Germinal center (tissue), 1 donor: ENCODE results near the gene SEMA6C.
A peak's percentile ranks its signal among the peaks of the same experiment; 100 is the strongest.

Experiments used
- DNase-seq: peaks from one replicate; pipeline ENCODE4 v3.0.0; 2012; ENCODE audit warnings: mixed read lengths, low spot score

SEMA6C gene

GRCh38 chr1:151158326-151158725 lies 11.9 kb upstream of the SEMA6C start:
- no peak for DNase-seq

DNA sequence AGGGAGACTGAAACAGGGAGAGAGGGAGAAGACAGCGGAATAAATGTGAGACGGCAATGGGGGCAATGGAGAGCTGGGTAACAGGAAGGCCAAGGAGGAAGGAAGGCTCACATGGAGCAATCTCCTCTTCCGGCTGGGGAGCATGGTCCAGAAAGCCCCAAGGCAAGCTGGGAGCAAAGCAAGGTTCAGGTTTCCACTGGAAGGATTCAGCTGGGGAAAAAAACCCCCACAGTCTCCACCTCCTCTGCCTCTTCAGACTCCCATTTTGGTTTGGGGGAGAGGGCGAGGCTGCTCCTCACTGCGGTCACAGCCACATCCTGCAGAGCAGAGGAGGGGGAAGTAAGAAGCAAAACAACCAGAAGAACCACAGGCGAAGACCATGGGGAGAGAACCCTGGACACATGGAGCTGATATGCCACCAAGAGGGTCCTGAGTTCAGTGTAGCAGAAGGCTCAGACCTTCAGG lies 10.7 kb upstream of the SEMA6C start:
- no peak for DNase-seq

- DNase-seq = peak; percentile 56
These were observed 10.0 kb upstream of the SEMA6C start, which contains the start of gene TNFAIP8L2 for GRCh38 chr1:151156515-151156819. TSS of gene TNFAIP8L2 (plus strand) at chr1:151156649. CDS start at chr1:151158698, 2,049 bp downstream.

- no peak for DNase-seq
These were observed 1.2 kb upstream of the SEMA6C start for GRCh38 chr1:151147665-151148064.

GRCh38 chr1:151147132-151147503 lies 687 bp upstream of the SEMA6C start:
- no peak for DNase-seq

GRCh38 chr1:151146072-151146411 lies 389 bp downstream of the SEMA6C start:
- DNase-seq = no peak

- DNase-seq = peak; percentile 28
These were observed 943 bp downstream of the SEMA6C start for GRCh38 chr1:151145304-151146071.

DNA sequence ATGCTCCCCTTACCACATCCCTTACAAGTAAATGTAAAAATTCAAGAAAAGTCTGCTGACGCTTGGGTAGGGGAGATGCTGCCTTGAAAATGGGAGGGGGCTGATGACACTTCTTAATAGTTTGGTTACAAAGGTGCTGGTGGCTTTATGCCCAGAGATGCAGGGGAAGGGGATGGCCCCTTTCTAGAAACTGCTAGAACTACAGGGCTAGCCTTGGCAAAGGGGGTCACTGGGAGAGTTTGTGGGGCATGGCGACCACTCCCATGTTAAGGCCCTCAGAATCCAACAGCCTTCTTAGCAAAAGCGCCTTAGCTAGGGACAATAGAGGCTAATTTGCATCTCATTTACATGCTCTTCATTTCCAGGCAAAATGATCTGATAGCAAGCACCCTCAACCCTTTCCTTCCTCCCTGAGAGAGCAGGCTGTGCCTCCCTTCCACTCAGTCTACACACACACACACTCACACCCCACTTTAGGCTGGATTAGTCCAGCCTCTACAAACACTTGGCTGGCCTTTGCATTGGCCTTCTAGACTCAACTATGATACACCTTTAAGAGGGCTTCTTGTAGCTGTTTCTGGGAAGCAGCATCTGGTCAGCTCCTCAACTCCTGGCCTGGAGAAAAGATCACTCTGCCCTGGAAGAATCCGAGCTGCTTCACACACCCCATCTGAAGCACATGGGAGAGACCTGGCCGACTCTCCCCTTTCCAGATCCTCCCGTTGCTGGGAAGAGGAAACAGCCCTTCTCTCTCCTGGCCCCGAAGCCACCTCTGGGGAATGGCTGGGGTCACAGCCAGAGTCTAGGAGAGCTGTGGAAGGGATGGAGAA lies 1.7 kb downstream of the SEMA6C start:
- no peak for DNase-seq

GRCh38 chr1:151143986-151144385 lies 2.4 kb downstream of the SEMA6C start:
- no peak for DNase-seq

DNA sequence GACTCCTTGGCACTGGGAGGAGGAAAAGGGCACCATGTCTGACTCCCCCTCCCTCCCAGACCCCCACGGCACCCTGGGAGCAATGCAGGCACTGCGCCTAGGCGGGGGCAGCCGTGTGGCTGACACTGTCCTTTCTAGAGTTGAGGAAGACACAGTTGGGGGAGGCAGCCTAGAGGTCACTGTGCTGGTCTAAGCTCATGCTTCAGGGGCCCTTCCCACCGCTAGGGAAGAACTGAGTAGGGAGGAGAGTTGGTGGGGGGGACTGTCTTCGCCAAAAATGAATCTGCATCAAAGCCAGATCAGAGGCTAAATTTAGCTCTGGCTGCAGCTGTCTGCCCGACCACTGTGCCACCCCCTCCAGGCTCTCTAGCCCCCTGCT lies 3.4 kb downstream of the SEMA6C start:
- DNase-seq = no peak

DNA sequence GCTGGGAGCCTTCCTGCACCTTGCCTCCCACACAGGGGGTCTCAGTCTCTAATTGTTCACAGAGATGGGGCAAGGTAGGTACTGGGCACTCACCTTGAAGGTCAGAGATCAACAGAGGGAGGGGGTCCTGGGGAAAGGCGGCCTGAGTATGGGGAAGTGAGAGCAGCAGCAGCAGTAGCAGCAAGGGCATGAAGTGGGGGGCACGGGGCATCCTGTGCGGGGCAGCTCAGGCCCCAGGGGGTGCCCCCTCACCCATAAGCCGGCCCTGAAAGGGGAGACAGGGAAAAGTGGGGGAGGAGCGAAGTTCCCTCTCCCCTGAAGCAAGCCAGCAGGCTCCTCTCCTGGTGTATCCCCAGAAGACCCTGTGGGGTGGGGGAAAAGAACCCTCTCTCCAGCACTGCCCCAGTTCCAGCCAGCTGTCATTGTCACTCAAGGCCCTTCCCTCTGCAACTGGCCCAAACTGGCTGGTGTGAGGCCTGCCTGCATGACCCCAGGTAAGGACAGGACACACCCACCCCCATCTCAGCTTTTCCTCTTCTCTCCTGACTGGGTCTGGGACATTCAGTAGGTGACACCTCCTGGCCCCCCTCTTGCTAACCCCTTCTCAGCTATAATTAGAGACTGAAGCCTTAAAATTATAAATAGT lies 3.9 kb downstream of the SEMA6C start:
- DNase-seq = no peak

DNA sequence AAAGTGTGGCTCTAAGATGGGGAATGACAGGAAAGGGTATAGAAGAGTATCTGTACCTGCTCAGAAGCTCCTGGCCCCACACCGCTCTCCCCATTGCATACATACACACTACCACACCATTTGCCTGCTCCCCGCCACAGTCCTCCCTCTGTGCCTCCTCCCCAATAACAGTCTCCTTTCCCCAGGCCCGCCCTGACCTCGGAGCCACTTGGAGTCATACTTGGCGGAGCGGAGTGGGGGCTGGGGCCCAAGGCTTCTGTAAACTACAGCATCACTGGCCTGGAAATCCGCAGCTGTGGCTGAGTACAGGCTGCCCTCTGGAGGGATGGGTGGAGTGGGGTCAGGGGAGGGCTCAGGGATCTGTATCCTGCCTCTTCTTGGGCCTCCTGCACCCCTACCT lies 8.6 kb downstream of the SEMA6C start:
- DNase-seq = no peak

GRCh38 chr1:151135433-151136385 lies 10.7 kb downstream of the SEMA6C start:
- no peak for DNase-seq

- no peak for DNase-seq
These were observed 11.4 kb downstream of the SEMA6C start for GRCh38 chr1:151134991-151135390.

DNA sequence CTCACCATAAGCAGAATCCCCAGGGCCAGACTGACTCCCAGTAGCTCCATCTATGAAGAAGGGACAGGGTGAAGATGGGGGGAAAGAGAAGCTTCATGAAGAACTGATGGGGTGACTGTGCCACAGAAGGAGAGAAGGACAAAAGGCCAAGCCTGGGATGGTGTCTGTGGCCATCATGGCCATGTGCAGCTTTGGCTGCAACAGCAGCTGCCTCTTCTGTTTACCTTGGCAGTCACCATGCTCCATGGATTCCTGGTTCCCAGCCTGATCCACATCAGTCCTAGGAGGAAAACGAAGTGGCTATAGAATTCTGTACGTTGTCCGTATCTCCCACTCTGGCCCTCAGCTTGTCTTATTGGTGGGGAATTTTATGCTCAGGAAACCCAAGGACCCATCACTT lies 12.0 kb downstream of the SEMA6C start:
- DNase-seq = no peak

DNA sequence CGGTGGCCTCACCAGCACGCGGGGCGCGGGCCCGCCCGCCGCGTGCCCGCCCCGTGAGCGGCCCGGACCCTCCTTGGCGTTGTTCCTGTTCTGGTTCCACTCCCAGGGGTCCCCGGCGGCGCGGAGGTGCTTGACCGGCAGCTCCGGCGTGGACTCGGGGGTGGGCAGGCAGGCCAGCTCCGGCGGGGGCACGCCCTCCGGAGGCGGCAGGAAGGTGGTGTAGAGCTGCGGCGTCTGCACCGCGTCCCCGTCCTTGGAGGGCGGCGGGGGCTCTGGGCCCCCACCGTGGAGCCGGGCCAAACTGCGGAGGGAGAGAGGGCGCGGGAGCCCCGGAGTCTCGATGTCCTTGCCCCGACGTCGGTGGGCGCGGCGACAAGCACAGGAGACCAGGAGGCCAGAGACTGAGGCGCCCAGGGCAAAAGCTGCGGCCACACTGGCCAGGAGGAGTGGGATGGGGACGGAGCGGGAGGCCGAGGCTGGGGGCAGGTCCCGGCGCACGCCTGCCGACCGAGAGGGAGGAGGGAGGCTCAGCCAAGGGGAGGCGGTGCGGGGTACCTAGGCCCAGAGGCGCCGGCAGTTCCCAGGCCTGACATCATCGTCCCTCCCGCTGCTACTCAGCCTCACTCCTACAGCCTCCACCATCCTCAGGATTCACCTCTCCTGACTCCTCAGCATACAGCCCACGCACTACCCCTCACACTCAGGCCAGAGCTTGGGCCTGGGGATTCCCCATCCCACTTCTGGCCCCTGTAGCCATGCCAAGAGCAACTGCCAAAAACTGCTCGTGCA lies 13.2 kb downstream of the SEMA6C start:
- DNase-seq = no peak

DNA sequence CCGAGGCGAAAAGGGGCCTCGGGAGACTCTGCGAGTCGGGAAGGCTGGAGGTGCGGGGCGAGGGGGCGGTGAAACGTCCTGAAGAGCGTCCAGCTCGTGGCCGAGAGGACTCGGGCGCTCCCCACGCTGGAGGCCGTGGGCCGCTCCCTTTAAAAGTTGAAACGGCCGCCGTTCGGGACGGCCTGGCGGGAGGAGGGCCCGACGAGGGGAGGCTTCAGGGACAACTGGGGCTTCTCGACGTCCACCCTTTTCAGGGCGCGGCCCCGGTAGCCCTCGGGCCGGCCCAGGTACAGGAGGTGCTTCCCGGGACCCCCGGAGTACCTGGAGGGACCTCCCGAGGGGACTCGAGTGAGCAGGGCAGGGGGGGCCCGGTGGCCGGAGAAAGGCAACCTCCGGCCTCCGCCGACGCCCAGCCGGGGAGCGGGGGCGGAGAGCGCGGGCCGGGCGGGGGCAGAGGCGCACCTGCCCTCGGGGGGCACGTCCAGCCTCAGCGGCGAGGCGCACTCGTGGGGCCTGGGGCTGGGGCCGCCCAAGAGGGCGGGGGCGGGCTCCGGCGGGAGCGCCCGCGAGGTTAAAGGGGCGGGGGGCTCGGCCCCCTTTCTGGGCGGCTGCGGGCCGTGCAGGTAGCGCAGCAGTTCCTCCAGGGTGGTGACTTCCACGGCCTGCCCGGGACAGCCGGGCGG lies 14.0 kb downstream of the SEMA6C start:
- no peak for DNase-seq

GRCh38 chr1:151131701-151132334 lies 14.6 kb downstream of the SEMA6C start:
- no peak for DNase-seq

- DNase-seq = peak; percentile 94
These were observed 15.3 kb downstream of the SEMA6C start for GRCh38 chr1:151130987-151131586.

DNA sequence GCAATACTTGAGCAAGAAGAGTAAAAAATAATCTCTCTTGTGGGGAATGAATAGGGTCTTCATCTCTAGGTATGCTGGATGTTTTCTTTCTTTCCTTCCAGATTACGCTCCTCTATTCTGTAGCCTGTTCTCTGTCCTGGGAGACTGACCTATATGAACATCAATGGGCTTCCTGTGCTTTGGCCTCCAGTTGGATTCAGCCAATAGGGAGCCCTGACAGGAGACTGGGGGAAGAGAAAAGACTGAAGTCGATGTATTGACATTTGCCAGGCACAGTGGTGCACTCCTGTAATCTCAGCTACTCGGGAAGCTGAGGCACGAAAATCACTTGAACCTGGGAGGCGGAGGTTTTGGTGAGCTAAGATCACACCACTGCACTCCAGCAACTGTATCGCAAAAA lies 17.6 kb downstream of the SEMA6C start:
- DNase-seq = no peak
